ENCODE data around the gene FGF5.

FGF5 gene

GRCh38 chr4:80253510-80253909 lies 13.0 kb upstream of the FGF5 start:
- Histone ChIP-seq H3K4me3 (IDR thresholded peaks at IDR 0.05; ENCODE audit: insufficient read depth, low read depth, low read length) (no peak overlapping the region), H2AFZ (ENCODE audit: low read depth) (no peak overlapping the region), H3K79me2 (ENCODE audit: insufficient read depth, low read depth) (no peaks in the 10 kb centered on the region), H4K20me1 (ENCODE audit: insufficient read depth) (no peaks in the 10 kb centered on the region), H3K9ac (no peak overlapping the region), H3K27me3 (ENCODE audit: insufficient read depth, low read depth) (no peaks in the 10 kb centered on the region), H3K27ac (no peak overlapping the region), H3K4me2 (no peak overlapping the region), H3K36me3 (ENCODE audit: insufficient read depth) (no peaks in the 10 kb centered on the region), H3K4me1 (ENCODE audit: low read depth, poor library complexity, severe bottlenecking) (no peaks in the 10 kb centered on the region)
- TF ChIP-seq CTCF (conservative IDR thresholded peaks at IDR 0.05; ENCODE audit: low read depth, low read length) = no peak

DNA sequence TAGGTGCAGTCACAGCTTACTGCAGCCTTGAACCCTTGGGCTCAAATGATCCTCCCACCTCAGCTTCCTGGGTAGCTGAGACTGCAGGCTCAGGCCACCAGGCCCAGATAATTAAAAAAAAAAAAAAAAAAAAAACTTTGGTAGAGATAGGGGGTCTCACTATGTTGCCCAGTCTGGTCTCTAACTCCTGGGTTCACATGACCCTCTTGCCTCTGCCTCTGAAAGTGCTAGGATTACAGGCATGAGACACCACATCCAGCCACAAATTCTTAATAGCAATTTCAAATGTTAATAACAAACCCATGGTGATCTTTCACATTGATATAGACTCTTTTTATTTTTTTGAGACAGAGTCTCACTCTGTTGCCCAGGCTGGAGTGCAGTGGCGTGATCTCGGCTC lies 12.3 kb upstream of the FGF5 start:
- Histone ChIP-seq H3K27me3 (ENCODE audit: insufficient read depth, low read depth) (no peaks in the 10 kb centered on the region), H4K20me1 (ENCODE audit: insufficient read depth) (no peaks in the 10 kb centered on the region), H3K4me1 (ENCODE audit: low read depth, poor library complexity, severe bottlenecking) (no peaks in the 10 kb centered on the region), H3K79me2 (ENCODE audit: insufficient read depth, low read depth) (no peaks in the 10 kb centered on the region), H3K4me3 (IDR thresholded peaks at IDR 0.05; ENCODE audit: insufficient read depth, low read depth, low read length) (no peak overlapping the region), H3K27ac (no peak overlapping the region), H2AFZ (ENCODE audit: low read depth) (no peak overlapping the region), H3K9ac (no peak overlapping the region), H3K4me2 (no peak overlapping the region), H3K36me3 (ENCODE audit: insufficient read depth) (no peaks in the 10 kb centered on the region)
- TF ChIP-seq CTCF (conservative IDR thresholded peaks at IDR 0.05; ENCODE audit: low read depth, low read length) = no peak

- Histone ChIP-seq H3K9ac (no peak overlapping the region), H3K27ac (no peak overlapping the region), H3K4me1 (ENCODE audit: low read depth, poor library complexity, severe bottlenecking) (no peaks in the 10 kb centered on the region), H3K36me3 (ENCODE audit: insufficient read depth) (no peaks in the 10 kb centered on the region), H2AFZ (ENCODE audit: low read depth) (no peak overlapping the region), H3K4me2 (no peak overlapping the region), H3K4me3 (IDR thresholded peaks at IDR 0.05; ENCODE audit: insufficient read depth, low read depth, low read length) (no peak overlapping the region), H3K27me3 (ENCODE audit: insufficient read depth, low read depth) (no peaks in the 10 kb centered on the region), H4K20me1 (ENCODE audit: insufficient read depth) (no peaks in the 10 kb centered on the region), H3K79me2 (ENCODE audit: insufficient read depth, low read depth) (no peaks in the 10 kb centered on the region)
- no peak for TF ChIP-seq CTCF (conservative IDR thresholded peaks at IDR 0.05; ENCODE audit: low read depth, low read length)
Observed at GRCh38 chr4:80255329-80256095, 11.0 kb upstream of the FGF5 start.

- Histone ChIP-seq H4K20me1 (ENCODE audit: insufficient read depth) (no peaks in the 10 kb centered on the region), H3K4me3 (IDR thresholded peaks at IDR 0.05; ENCODE audit: insufficient read depth, low read depth, low read length) (no peak overlapping the region), H3K79me2 (ENCODE audit: insufficient read depth, low read depth) (no peaks in the 10 kb centered on the region), H3K4me1 (ENCODE audit: low read depth, poor library complexity, severe bottlenecking) (no peaks in the 10 kb centered on the region), H3K4me2 (no peak overlapping the region), H3K27me3 (ENCODE audit: insufficient read depth, low read depth) (no peaks in the 10 kb centered on the region), H3K9ac (no peak overlapping the region), H3K36me3 (ENCODE audit: insufficient read depth) (no peaks in the 10 kb centered on the region), H3K27ac (no peak overlapping the region), H2AFZ (ENCODE audit: low read depth) (no peak overlapping the region)
- TF ChIP-seq CTCF (conservative IDR thresholded peaks at IDR 0.05; ENCODE audit: low read depth, low read length) = no peak
Observed at GRCh38 chr4:80257851-80258250, 8.6 kb upstream of the FGF5 start.

Data from KMS-11 (cell line).